GM23338 (cell line): Measurements from ENCODE around the gene RIPPLY1. TPM values are rescaled to one million over a fixed set of nuclear protein-coding genes. Genes with fewer than 3 reads are reported as not detected.

Source experiments
- ATAC-seq: fragments of 200-7000 bp; cut with Tn5 transposase; 3 replicates; pipeline ENCODE4 v1.9.1; 2020
- DNase-seq: peaks from one replicate; pipeline ENCODE4 v3.0.0-alpha.2; 2015; ENCODE audit warnings: low spot score
- H2AFZ ChIP-seq: fragments of 200-600 bp; sonication (generic); 2 replicates; pipeline ENCODE4 v1.8.0; 2016; ENCODE audit warnings: antibody characterized with exemption, mild to moderate bottlenecking, moderate library complexity
- H3F3A ChIP-seq: fragments of 200-600 bp; sonication (generic); replicated peaks from 2 replicates; pipeline ENCODE4 v1.8.0; 2017; ENCODE audit warnings: antibody characterized with exemption, mixed run types, low read depth
- H3K27ac ChIP-seq: fragments of 200-600 bp; sonication (generic); 2 replicates; pipeline ENCODE4 v1.6.1; 2016; ENCODE audit warnings: low read depth
- H3K27me3 ChIP-seq: fragments of 200-600 bp; sonication (generic); 2 replicates; pipeline ENCODE4 v1.8.0; 2016; ENCODE audit warnings: mild to moderate bottlenecking, mixed run types, moderate library complexity; ENCODE audit not compliant: insufficient read depth
- H3K36me3 ChIP-seq: fragments of 200-600 bp; sonication (generic); 2 replicates; pipeline ENCODE4 v1.8.0; 2016; ENCODE audit warnings: mild to moderate bottlenecking; ENCODE audit not compliant: insufficient read depth
- H3K4me1 ChIP-seq: fragments of 200-600 bp; sonication (generic); 2 replicates; pipeline ENCODE4 v1.8.0; 2016; ENCODE audit warnings: mild to moderate bottlenecking, moderate library complexity; ENCODE audit not compliant: insufficient read depth
- H3K4me2 ChIP-seq: fragments of 200-600 bp; sonication (generic); 2 replicates; pipeline ENCODE4 v1.7.1; 2017; ENCODE audit warnings: mixed run types
- H3K4me3 ChIP-seq: fragments of 200-600 bp; sonication (generic); 2 replicates; pipeline ENCODE4 v1.6.1; 2016; ENCODE audit warnings: mixed run types
- H3K79me2 ChIP-seq: fragments of 200-600 bp; sonication (generic); replicated peaks from 2 replicates; pipeline ENCODE4 v1.8.0; 2017; ENCODE audit warnings: mild to moderate bottlenecking; ENCODE audit not compliant: insufficient read depth
- H3K9me2 ChIP-seq: fragments of 200-600 bp; sonication (generic); 2 replicates; pipeline ENCODE4 v1.8.0; 2017; ENCODE audit not compliant: insufficient read depth
- H4K20me1 ChIP-seq: fragments of 200-600 bp; sonication (generic); replicated peaks from 2 replicates; pipeline ENCODE4 v1.8.0; 2017; ENCODE audit warnings: mild to moderate bottlenecking; ENCODE audit not compliant: insufficient read depth
- H3K27ac Mint-ChIP-seq: 2 replicates; pipeline ENCODE4 v1.8.0; 2020; ENCODE audit warnings: inconsistent platforms, mild to moderate bottlenecking, moderate library complexity, mixed read lengths
- H3K27me3 Mint-ChIP-seq: 3 replicates; pipeline ENCODE4 v1.8.0; 2022; ENCODE audit warnings: low read depth, mild to moderate bottlenecking, moderate library complexity, mixed read lengths, inconsistent platforms; ENCODE audit not compliant: insufficient read depth, poor library complexity
- H3K36me3 Mint-ChIP-seq: 3 replicates; pipeline ENCODE4 v1.8.0; 2021; ENCODE audit warnings: low read depth, mild to moderate bottlenecking, inconsistent platforms, moderate library complexity, mixed read lengths
- H3K4me1 Mint-ChIP-seq: 3 replicates; pipeline ENCODE4 v1.8.0; 2020; ENCODE audit warnings: mild to moderate bottlenecking, inconsistent platforms, mixed read lengths
- H3K4me3 Mint-ChIP-seq: 3 replicates; pipeline ENCODE4 v1.8.0; 2021; ENCODE audit warnings: moderate library complexity, mild to moderate bottlenecking, inconsistent platforms, mixed read lengths
- H3K9me3 Mint-ChIP-seq: 3 replicates; pipeline ENCODE4 v1.8.0; 2020; ENCODE audit warnings: moderate library complexity, mild to moderate bottlenecking, inconsistent platforms, mixed read lengths
- EZH2phosphoT487 ChIP-seq: fragments of 200-600 bp; sonication (generic); IDR thresholded peaks from one replicate; pipeline ENCODE4 v1.8.1; 2018; ENCODE audit warnings: antibody characterized with exemption; ENCODE audit not compliant: unreplicated experiment
- ZNF331 ChIP-seq: fragments of 250-450 bp; sonication (Bioruptor Pico); IDR thresholded peaks from 2 replicates; pipeline ENCODE4 v1.5.0; 2020; ENCODE audit warnings: low read depth, mild to moderate bottlenecking, moderate library complexity
- polyA plus RNA-seq: library from polyadenylated mRNA; unstranded; fragments of >200 nt; fragmentation: Nextera tagmentation; extraction: Ambion mirVana; gene quantifications from 2 replicates; pipeline ENCODE4 v1.2.1, GENCODE V29; 2016
- total RNA-seq: library from RNA; depleted of rRNA; stranded (reverse); fragments of >200 nt; shearing (Covaris generic); gene quantifications from 2 replicates; pipeline ENCODE4 v1.2.3, GENCODE V29; 2014
- TF ChIP-seq, protein P1 (sequence below): fragments of 250-450 bp; sonication (Bioruptor Pico); IDR thresholded peaks from 2 replicates; pipeline ENCODE4 v1.5.0; 2020; ENCODE audit warnings: mild to moderate bottlenecking, moderate library complexity

Gene RIPPLY1
- total and polyA plus RNA-seq, 2 experiments from 2014 or later: not detected

DNA sequence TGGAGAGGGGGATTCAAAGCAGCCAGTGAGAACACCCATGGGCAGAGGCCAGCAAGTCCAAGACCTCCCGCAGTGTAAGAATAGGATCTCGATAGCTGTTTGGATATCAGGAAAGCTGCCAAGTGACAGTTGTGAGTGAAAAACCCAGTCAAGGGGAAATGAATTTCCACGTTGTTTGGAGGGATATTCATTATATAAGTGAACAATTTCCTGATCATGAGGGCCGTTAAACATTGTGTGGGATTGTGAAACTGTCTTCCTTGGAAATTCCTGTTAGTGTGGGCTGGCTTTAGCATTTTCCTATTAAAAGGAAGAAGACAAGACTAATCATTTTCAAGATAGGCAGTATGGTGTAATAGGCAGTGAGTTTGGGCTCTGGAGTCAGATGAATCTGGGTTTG lies 32.0 kb upstream of the RIPPLY1 start:
- Histone ChIP-seq H3K9me2 (no peaks in the 10 kb centered on the region), H4K20me1 (no peaks in the 10 kb centered on the region), H3K79me2 (no peaks in the 10 kb centered on the region), H3K4me3 (no peak overlapping the region), H3K4me1 (no peaks in the 10 kb centered on the region), H3K27me3 (no peaks in the 10 kb centered on the region), H2AFZ (no peak overlapping the region), H3K27ac (no peak overlapping the region), H3K36me3 (no peaks in the 10 kb centered on the region), H3K4me2 (no peak overlapping the region), H3F3A (no peaks in the 10 kb centered on the region)
- no peak for TF ChIP-seq ZNF331
- TF ChIP-seq, protein P1, sequence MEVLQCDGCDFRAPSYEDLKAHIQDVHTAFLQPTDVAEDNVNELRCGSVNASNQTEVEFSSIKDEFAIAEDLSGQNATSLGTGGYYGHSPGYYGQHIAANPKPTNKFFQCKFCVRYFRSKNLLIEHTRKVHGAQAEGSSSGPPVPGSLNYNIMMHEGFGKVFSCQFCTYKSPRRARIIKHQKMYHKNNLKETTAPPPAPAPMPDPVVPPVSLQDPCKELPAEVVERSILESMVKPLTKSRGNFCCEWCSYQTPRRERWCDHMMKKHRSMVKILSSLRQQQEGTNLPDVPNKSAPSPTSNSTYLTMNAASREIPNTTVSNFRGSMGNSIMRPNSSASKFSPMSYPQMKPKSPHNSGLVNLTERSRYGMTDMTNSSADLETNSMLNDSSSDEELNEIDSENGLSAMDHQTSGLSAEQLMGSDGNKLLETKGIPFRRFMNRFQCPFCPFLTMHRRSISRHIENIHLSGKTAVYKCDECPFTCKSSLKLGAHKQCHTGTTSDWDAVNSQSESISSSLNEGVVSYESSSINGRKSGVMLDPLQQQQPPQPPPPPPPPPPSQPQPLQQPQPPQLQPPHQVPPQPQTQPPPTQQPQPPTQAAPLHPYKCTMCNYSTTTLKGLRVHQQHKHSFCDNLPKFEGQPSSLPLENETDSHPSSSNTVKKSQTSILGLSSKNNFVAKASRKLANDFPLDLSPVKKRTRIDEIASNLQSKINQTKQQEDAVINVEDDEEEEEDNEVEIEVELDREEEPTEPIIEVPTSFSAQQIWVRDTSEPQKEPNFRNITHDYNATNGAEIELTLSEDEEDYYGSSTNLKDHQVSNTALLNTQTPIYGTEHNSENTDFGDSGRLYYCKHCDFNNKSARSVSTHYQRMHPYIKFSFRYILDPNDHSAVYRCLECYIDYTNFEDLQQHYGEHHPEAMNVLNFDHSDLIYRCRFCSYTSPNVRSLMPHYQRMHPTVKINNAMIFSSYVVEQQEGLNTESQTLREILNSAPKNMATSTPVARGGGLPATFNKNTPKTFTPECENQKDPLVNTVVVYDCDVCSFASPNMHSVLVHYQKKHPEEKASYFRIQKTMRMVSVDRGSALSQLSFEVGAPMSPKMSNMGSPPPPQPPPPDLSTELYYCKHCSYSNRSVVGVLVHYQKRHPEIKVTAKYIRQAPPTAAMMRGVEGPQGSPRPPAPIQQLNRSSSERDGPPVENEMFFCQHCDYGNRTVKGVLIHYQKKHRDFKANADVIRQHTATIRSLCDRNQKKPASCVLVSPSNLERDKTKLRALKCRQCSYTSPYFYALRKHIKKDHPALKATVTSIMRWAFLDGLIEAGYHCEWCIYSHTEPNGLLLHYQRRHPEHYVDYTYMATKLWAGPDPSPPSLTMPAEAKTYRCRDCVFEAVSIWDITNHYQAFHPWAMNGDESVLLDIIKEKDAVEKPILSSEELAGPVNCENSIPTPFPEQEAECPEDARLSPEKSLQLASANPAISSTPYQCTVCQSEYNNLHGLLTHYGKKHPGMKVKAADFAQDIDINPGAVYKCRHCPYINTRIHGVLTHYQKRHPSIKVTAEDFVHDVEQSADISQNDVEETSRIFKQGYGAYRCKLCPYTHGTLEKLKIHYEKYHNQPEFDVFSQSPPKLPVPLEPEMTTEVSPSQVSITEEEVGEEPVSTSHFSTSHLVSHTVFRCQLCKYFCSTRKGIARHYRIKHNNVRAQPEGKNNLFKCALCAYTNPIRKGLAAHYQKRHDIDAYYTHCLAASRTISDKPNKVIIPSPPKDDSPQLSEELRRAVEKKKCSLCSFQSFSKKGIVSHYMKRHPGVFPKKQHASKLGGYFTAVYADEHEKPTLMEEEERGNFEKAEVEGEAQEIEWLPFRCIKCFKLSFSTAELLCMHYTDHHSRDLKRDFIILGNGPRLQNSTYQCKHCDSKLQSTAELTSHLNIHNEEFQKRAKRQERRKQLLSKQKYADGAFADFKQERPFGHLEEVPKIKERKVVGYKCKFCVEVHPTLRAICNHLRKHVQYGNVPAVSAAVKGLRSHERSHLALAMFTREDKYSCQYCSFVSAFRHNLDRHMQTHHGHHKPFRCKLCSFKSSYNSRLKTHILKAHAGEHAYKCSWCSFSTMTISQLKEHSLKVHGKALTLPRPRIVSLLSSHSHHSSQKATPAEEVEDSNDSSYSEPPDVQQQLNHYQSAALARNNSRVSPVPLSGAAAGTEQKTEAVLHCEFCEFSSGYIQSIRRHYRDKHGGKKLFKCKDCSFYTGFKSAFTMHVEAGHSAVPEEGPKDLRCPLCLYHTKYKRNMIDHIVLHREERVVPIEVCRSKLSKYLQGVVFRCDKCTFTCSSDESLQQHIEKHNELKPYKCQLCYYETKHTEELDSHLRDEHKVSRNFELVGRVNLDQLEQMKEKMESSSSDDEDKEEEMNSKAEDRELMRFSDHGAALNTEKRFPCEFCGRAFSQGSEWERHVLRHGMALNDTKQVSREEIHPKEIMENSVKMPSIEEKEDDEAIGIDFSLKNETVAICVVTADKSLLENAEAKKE (CRISPR knock-in tag): no peak
- H3K27ac Mint-ChIP-seq: no peak overlapping the region
- H3K36me3 Mint-ChIP-seq: no peaks in the 10 kb centered on the region
- no peaks in the 10 kb centered on the region for H3K27me3 Mint-ChIP-seq
- H3K4me1 Mint-ChIP-seq: no peaks in the 10 kb centered on the region
- no peak for DNase-seq
- H3K4me3 Mint-ChIP-seq: no peak overlapping the region
- no peaks in the 10 kb centered on the region for H3K9me3 Mint-ChIP-seq
- no peak for ATAC-seq

GRCh38 chrX:106933538-106933961 lies 30.4 kb upstream of the RIPPLY1 start:
- ATAC-seq (no peak), DNase-seq (no peak)
- Histone ChIP-seq H3K27ac (no peak overlapping the region), H3F3A (no peaks in the 10 kb centered on the region), H2AFZ (no peak overlapping the region), H3K36me3 (no peaks in the 10 kb centered on the region), H4K20me1 (no peaks in the 10 kb centered on the region), H3K4me1 (no peaks in the 10 kb centered on the region), H3K27me3 (no peaks in the 10 kb centered on the region), H3K79me2 (no peaks in the 10 kb centered on the region), H3K9me2 (no peaks in the 10 kb centered on the region), H3K4me3 (no peak overlapping the region), H3K4me2 (no peak overlapping the region)
- Mint-ChIP-seq H3K27ac (no peak overlapping the region), H3K4me3 (no peak overlapping the region), H3K9me3 (no peaks in the 10 kb centered on the region), H3K36me3 (no peaks in the 10 kb centered on the region), H3K4me1 (no peaks in the 10 kb centered on the region), H3K27me3 (no peaks in the 10 kb centered on the region)
- no peak for TF ChIP-seq EZH2phosphoT487
